H1 (cell line): Measurements from ENCODE around the gene ARL14. TPM values are rescaled to one million over a fixed set of nuclear protein-coding genes. Genes with fewer than 3 reads are reported as not detected.

Source experiments
- CTCF ChIA-PET: fragments of 300-600 bp; sonication (Branson Sonifier 250); formaldehyde crosslinking; loops from one replicate; lab custom pipeline; 2021; ENCODE audit not compliant: partially characterized antibody; lab: Charles Lee
- POLR2A ChIA-PET: fragments of 300-600 bp; sonication (Branson Sonifier 250); formaldehyde crosslinking; loops from one replicate; lab custom pipeline; 2021; ENCODE audit warnings: inconsistent platforms; ENCODE audit not compliant: partially characterized antibody; lab: Charles Lee
- DNase-seq, 2 experiments: peaks; one replicate each; pipeline versions ENCODE4 v3.0.0 to v3.0.0-alpha.2; 2010 to 2022; ENCODE audit warnings: low spot score in 2 of 2, low read depth in 1 of 2, mixed read lengths in 1 of 2
- FAIRE-seq: peaks from 2 replicates; lab custom pipeline; 2011; peaks lifted over from hg19 to GRCh38; lab: Jason Lieb, UNC
- H2AFZ ChIP-seq: 2 replicates; pipeline ENCODE4 v1.8.1; 2012; ENCODE audit warnings: low read length, inconsistent platforms
- H2AK5ac ChIP-seq: 2 replicates; pipeline ENCODE4 v1.6.1; 2013; ENCODE audit warnings: low read depth, low read length
- H2BK120ac ChIP-seq: replicated peaks from 2 replicates; pipeline ENCODE3; 2013; ENCODE audit warnings: low read depth, low read length, inconsistent platforms
- H2BK12ac ChIP-seq: 2 replicates; pipeline ENCODE4 v1.6.1; 2013; ENCODE audit warnings: low read depth, low read length
- H2BK15ac ChIP-seq: 2 replicates; pipeline ENCODE4 v1.6.1; 2013; ENCODE audit warnings: low read length
- H2BK20ac ChIP-seq: 2 replicates; pipeline ENCODE4 v1.6.1; 2013; ENCODE audit warnings: low read length
- H2BK5ac ChIP-seq: 2 replicates; pipeline ENCODE4 v1.6.1; 2013; ENCODE audit warnings: low read depth, low read length
- H3K14ac ChIP-seq: 2 replicates; pipeline ENCODE4 v1.6.1; 2013; ENCODE audit warnings: inconsistent platforms; ENCODE audit not compliant: insufficient read length
- H3K18ac ChIP-seq: 2 replicates; pipeline ENCODE4 v1.6.1; 2013; ENCODE audit warnings: low read length; ENCODE audit errors: extremely low read depth
- H3K23ac ChIP-seq: 2 replicates; pipeline ENCODE4 v1.6.1; 2013; ENCODE audit warnings: inconsistent platforms; ENCODE audit not compliant: insufficient read length
- H3K23me2 ChIP-seq: 2 replicates; pipeline ENCODE4 v1.6.1; 2013; ENCODE audit warnings: low read depth, low read length
- H3K27ac ChIP-seq: 2 replicates; pipeline ENCODE4 v1.6.1; 2011; ENCODE audit warnings: low read depth, low read length, inconsistent platforms
- H3K27me3 ChIP-seq, 4 experiments: replicated peaks in 1 of 4; 1 replicate in 1 of 4; 2 replicates in 3 of 4; pipeline versions ENCODE4 v1.6.1 to v1.8.1; 2011 to 2013; ENCODE audit warnings: low read length in 3 of 4, mild to moderate bottlenecking in 3 of 4, inconsistent platforms in 2 of 4, mixed read lengths in 2 of 4, moderate library complexity in 1 of 4; ENCODE audit not compliant: control insufficient read depth in 3 of 4, insufficient read depth in 3 of 4; ENCODE audit errors: extremely low read depth in 1 of 4
- H3K36me3 ChIP-seq, 4 experiments: 2 replicates each; pipeline versions ENCODE4 v1.6.1 to v1.8.1; 2011 to 2013; ENCODE audit warnings: mild to moderate bottlenecking in 4 of 4, low read length in 3 of 4, moderate library complexity in 2 of 4, control low read depth in 1 of 4, inconsistent platforms in 1 of 4; ENCODE audit not compliant: insufficient read depth in 4 of 4, control insufficient read depth in 2 of 4
- H3K4ac ChIP-seq: replicated peaks from 2 replicates; pipeline ENCODE3; 2013; ENCODE audit warnings: low read length, low read depth, mixed read lengths, inconsistent platforms; ENCODE audit not compliant: insufficient read length
- H3K4me1 ChIP-seq, 4 experiments: replicated peaks in 1 of 4; 1 replicate in 1 of 4; 2 replicates in 3 of 4; pipeline versions ENCODE4 v1.6.1 to v1.8.1; 2011 to 2013; ENCODE audit warnings: low read length in 3 of 4, inconsistent platforms in 2 of 4, mixed read lengths in 1 of 4; ENCODE audit not compliant: insufficient read depth in 4 of 4, control insufficient read depth in 3 of 4
- H3K4me2 ChIP-seq, 2 experiments: 2 replicates each; pipeline versions ENCODE4 v1.6.1 to v1.8.1; 2011 to 2013; ENCODE audit warnings: low read depth in 2 of 2, low read length in 2 of 2, control low read depth in 1 of 2, inconsistent platforms in 1 of 2, mild to moderate bottlenecking in 1 of 2; ENCODE audit not compliant: insufficient read depth in 1 of 2
- H3K4me3 ChIP-seq, 4 experiments: fragments of 200-600, 300-600 bp in 1 of 4; sonication (generic), shearing (Covaris generic), sonication (Bioruptor Twin) in 1 of 4; 2 replicates each; pipeline versions ENCODE4 v1.5.1 to v1.8.1; 2011 to 2016; ENCODE audit warnings: low read length in 4 of 4, low read depth in 3 of 4, control low read depth in 2 of 4, inconsistent platforms in 2 of 4, mild to moderate bottlenecking in 2 of 4, mixed read lengths in 1 of 4, moderate library complexity in 1 of 4; ENCODE audit not compliant: insufficient read depth in 2 of 4; ENCODE audit errors: extremely low read depth in 1 of 4
- H3K56ac ChIP-seq: replicated peaks from 2 replicates; pipeline ENCODE3; 2013; ENCODE audit warnings: low read depth, mild to moderate bottlenecking, mixed read lengths, low read length, inconsistent platforms; ENCODE audit not compliant: insufficient read length
- H3K79me1 ChIP-seq: 2 replicates; pipeline ENCODE4 v1.6.1; 2013; ENCODE audit warnings: low read depth, low read length, control low read depth
- H3K79me2 ChIP-seq, 2 experiments: 2 replicates each; pipeline versions ENCODE4 v1.6.1 to v1.8.1; 2012 to 2013; ENCODE audit warnings: low read length in 2 of 2, mild to moderate bottlenecking in 2 of 2, inconsistent platforms in 1 of 2; ENCODE audit not compliant: insufficient read depth in 2 of 2, control insufficient read depth in 1 of 2
- H3K9ac ChIP-seq, 4 experiments: replicated peaks in 1 of 4; 1 replicate in 1 of 4; 2 replicates in 3 of 4; pipeline versions ENCODE4 v1.6.1 to v1.8.1; 2011 to 2013; ENCODE audit warnings: low read depth in 3 of 4, low read length in 3 of 4, control low read depth in 2 of 4, mild to moderate bottlenecking in 2 of 4, moderate library complexity in 2 of 4, inconsistent platforms in 1 of 4; ENCODE audit errors: extremely low read depth in 1 of 4
- H3K9me3 ChIP-seq, 2 experiments: 2 replicates each; pipeline versions ENCODE4 v1.6.1 to v1.8.1; 2012 to 2013; ENCODE audit warnings: mild to moderate bottlenecking in 2 of 2, moderate library complexity in 2 of 2, control low read depth in 1 of 2, inconsistent platforms in 1 of 2, low read depth in 1 of 2, low read length in 1 of 2, mixed read lengths in 1 of 2; ENCODE audit not compliant: insufficient read depth in 2 of 2
- H4K20me1 ChIP-seq, 2 experiments: replicated peaks in 1 of 2; 2 replicates each; pipeline versions ENCODE3 to v1.8.1; 2011 to 2013; ENCODE audit warnings: inconsistent platforms in 2 of 2, low read length in 2 of 2, mild to moderate bottlenecking in 1 of 2; ENCODE audit not compliant: insufficient read depth in 2 of 2, control insufficient read depth in 1 of 2
- H4K5ac ChIP-seq: 2 replicates; pipeline ENCODE4 v1.6.1; 2013; ENCODE audit warnings: low read length, low read depth, mixed read lengths, inconsistent platforms; ENCODE audit not compliant: insufficient read length
- H4K8ac ChIP-seq: 2 replicates; pipeline ENCODE4 v1.8.0; 2013; ENCODE audit warnings: mild to moderate bottlenecking, moderate library complexity, low read length, inconsistent platforms; ENCODE audit not compliant: insufficient read depth; ENCODE audit errors: extremely low read depth
- H4K91ac ChIP-seq: replicated peaks from 2 replicates; pipeline ENCODE3; 2013; ENCODE audit warnings: low read length, mixed read lengths, inconsistent platforms; ENCODE audit not compliant: insufficient read length
- ATF3 ChIP-seq: IDR thresholded peaks from 2 replicates; pipeline ENCODE4 v1.6.1; 2011; ENCODE audit warnings: low read depth, mild to moderate bottlenecking, low read length; ENCODE audit not compliant: insufficient read depth
- BRCA1 ChIP-seq: IDR thresholded peaks from 2 replicates; pipeline ENCODE4 v1.6.1; 2012; ENCODE audit warnings: low read depth, low read length, improper control_type of control experiment
- CBX8 ChIP-seq: fragments of 300-800, 300-1000 bp; sonication (generic); IDR thresholded peaks from 2 replicates; pipeline ENCODE4 v1.7.1; 2016; ENCODE audit warnings: low read depth, low read length, borderline replicate concordance
- CHD1 ChIP-seq: IDR thresholded peaks from 2 replicates; pipeline ENCODE4 v1.6.1; 2012; ENCODE audit warnings: low read depth, low read length, improper control_type of control experiment
- FOSL1 ChIP-seq: IDR thresholded peaks from 2 replicates; pipeline ENCODE4 v1.6.1; 2011; ENCODE audit warnings: mild to moderate bottlenecking, low read depth, low read length, moderate library complexity; ENCODE audit not compliant: insufficient read depth
- HDAC6 ChIP-seq: IDR thresholded peaks from one replicate; pipeline ENCODE4 v1.7.1; 2012; ENCODE audit warnings: low read depth, mild to moderate bottlenecking, inconsistent platforms, low read length, moderate library complexity
- KDM1A ChIP-seq: fragments of 200-600, 300-600 bp; sonication (generic); IDR thresholded peaks from 2 replicates; pipeline ENCODE4 v1.7.1; 2016; ENCODE audit warnings: mild to moderate bottlenecking, low read length, borderline replicate concordance
- PHF8 ChIP-seq: fragments of 200-600 bp; sonication (generic); conservative IDR thresholded peaks from 2 replicates; pipeline ENCODE4 v1.7.1; 2012; ENCODE audit warnings: low read depth, mild to moderate bottlenecking, inconsistent platforms, low read length, moderate library complexity
- POLR2A ChIP-seq, 2 experiments: IDR thresholded peaks; 1 replicate in 1 of 2; 2 replicates in 1 of 2; pipeline ENCODE4 v1.6.1; 2011; ENCODE audit warnings: low read depth in 2 of 2, low read length in 2 of 2, mild to moderate bottlenecking in 2 of 2; ENCODE audit errors: control extremely low read depth in 1 of 2
- RAD21 ChIP-seq, 2 experiments: IDR thresholded peaks in 1 of 2; conservative IDR thresholded peaks in 1 of 2; 2 replicates each; pipeline ENCODE4 v1.6.1; 2011; ENCODE audit warnings: low read depth in 2 of 2, low read length in 2 of 2, improper control_type of control experiment in 1 of 2, inconsistent platforms in 1 of 2, mild to moderate bottlenecking in 1 of 2, moderate library complexity in 1 of 2
- SIRT6 ChIP-seq: IDR thresholded peaks from one replicate; pipeline ENCODE4 v1.7.1; 2012; ENCODE audit warnings: low read length, inconsistent platforms
- SP2 ChIP-seq: IDR thresholded peaks from 2 replicates; pipeline ENCODE4 v1.6.1; 2012; ENCODE audit warnings: mild to moderate bottlenecking, low read length, inconsistent platforms
- SP4 ChIP-seq: IDR thresholded peaks from 2 replicates; pipeline ENCODE4 v1.6.1; 2012; ENCODE audit warnings: low read length, inconsistent platforms
- TEAD4 ChIP-seq: IDR thresholded peaks from 2 replicates; pipeline ENCODE4 v1.6.1; 2012; ENCODE audit warnings: low read depth, low read length, inconsistent platforms, mixed read lengths
- ZNF274 ChIP-seq: IDR thresholded peaks from 2 replicates; pipeline ENCODE4 v1.7.0; 2012; ENCODE audit warnings: low read length, borderline replicate concordance; ENCODE audit errors: extremely low read depth
- WGBS, 2 experiments: shearing (Covaris generic) in 1 of 2; methylation state at CpG; one replicate each; pipeline versions ENCODE4 v1.1.6 to v1.1.7; 2013 to 2015; ENCODE audit warnings: low lambda C conversion rate in 2 of 2, mixed read lengths in 2 of 2, inconsistent platforms in 1 of 2, low coverage in 1 of 2, missing lambda C conversion rate in 1 of 2; ENCODE audit not compliant: insufficient replicate concordance in 2 of 2, insufficient coverage in 1 of 2, insufficient read length in 1 of 2; ENCODE audit errors: extremely low coverage in 1 of 2, missing lambda C conversion rate in 1 of 2; 5-methylcytosine and 5-hydroxymethylcytosine counted together
- polyA plus RNA-seq, 7 experiments: library from polyadenylated mRNA; depleted of rRNA in 3 of 7; stranded (reverse) in 5 of 7; unstranded in 2 of 7; fragments of >200 nt in 5 of 7; fragments of 200-250 nt in 2 of 7; gene quantifications; 1 replicate in 5 of 7; 2 replicates in 1 of 7; 4 replicates in 1 of 7; pipeline versions ENCODE4 v1.2.1 to v1.2.3, GENCODE V29; 2011 to 2013; ENCODE audit warnings: missing spikeins in 2 of 7, mixed read lengths in 2 of 7
- total RNA-seq: library from RNA; stranded (reverse); fragmentation: NEBNext Ultra II Directional; extraction: Animal tissue kit (Norgen Biotek cat#: 25700); gene quantifications from 2 replicates; pipeline ENCODE4 v1.2.1, GENCODE V29; 2021

The ARL14 gene
- total and polyA plus RNA-seq, 2 of the 8 experiments (the other 6 are each of a cell fraction or from before 2014, with no cell fraction given): not detected

DNA sequence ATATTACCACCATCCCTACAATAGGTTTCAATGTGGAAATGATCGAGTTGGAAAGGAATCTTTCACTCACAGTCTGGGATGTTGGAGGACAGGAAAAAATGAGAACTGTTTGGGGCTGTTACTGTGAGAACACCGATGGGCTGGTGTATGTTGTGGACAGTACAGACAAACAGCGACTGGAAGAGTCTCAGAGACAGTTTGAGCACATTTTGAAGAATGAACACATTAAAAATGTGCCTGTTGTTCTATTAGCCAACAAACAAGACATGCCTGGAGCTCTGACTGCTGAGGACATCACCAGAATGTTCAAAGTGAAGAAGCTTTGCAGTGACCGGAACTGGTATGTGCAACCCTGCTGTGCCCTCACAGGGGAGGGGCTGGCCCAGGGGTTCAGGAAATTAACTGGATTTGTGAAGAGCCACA, 510 bp downstream of the ARL14 start:
- Histone ChIP-seq H2AK5ac (no peak overlapping the region), H3K23ac (no peak overlapping the region), H4K91ac (no peak overlapping the region), H4K20me1 (no peaks in the 10 kb centered on the region), H3K4me2 (no peak overlapping the region), H3K9me3 (no peaks in the 10 kb centered on the region), H3K23me2 (no peaks in the 10 kb centered on the region), H3K4ac (no peak overlapping the region), H3K9ac (no peak overlapping the region), H2BK15ac (no peak overlapping the region), H3K14ac (no peak overlapping the region), H3K4me1 (peaks cover 0 to 12% (median 5%) of the 10 kb centered on the region in 4 experiments; a peak in 4 of 7 replicates), H3K36me3 (no peaks in the 10 kb centered on the region), H2BK120ac (no peak overlapping the region), H3K27ac (no peak overlapping the region), H4K5ac (no peak overlapping the region), H2AFZ (peak overlapping the region; percentile 25; the same call in 1 of the 2 replicates), H3K79me2 (no peaks in the 10 kb centered on the region), H2BK12ac (no peak overlapping the region), H3K56ac (no peak overlapping the region), H2BK20ac (no peak overlapping the region), H3K4me3 (no peak overlapping the region), H3K18ac (no peak overlapping the region), H4K8ac (no peak overlapping the region), H3K27me3 (no peaks in the 10 kb centered on the region), H2BK5ac (no peak overlapping the region), H3K79me1 (no peaks in the 10 kb centered on the region)
- peak; percentile 48 for FAIRE-seq
- no peak for DNase-seq
- 89% methylated on average over 4 of the region's 4 CpGs; no CpG with 5 or more reads in 1 of the 2 experiments for WGBS, 2 experiments
- POLR2A ChIA-PET: no interaction called here
- CTCF ChIA-PET: interaction anchor here (0.6 to 2.8 kb wide), 6 partner anchors 9 to 743 kb away, joined by 3 to 20 read pairs (median 3); no protein-coding TSS in a partner anchor
- TF ChIP-seq ZNF274 (no peak), SP4 (no peak), SP2 (no peak), SIRT6 (no peak), HDAC6 (no peak), ATF3 (no peak), BRCA1 (no peak), CHD1 (no peak), KDM1A (no peak), PHF8 (no peak), CBX8 (no peak), RAD21 (IDR thresholded peaks at IDR 0.05 in 1 of 2, conservative IDR thresholded peaks at IDR 0.05 in 1 of 2; ENCODE audit: low read depth in 2 of 2, low read length in 2 of 2) (no peak), FOSL1 (no peak), TEAD4 (no peak), POLR2A (IDR thresholded peaks at IDR 0.05; ENCODE audit: control extremely low read depth in 1 of 2, low read depth in 2 of 2, low read length in 2 of 2) (no peak)
